GM03348 (cell line): ENCODE results near the gene SPTBN1.
A peak's percentile ranks its signal among the peaks of the same experiment; 100 is the strongest.

ENCODE experiments used
- DNase-seq: peaks from one replicate; pipeline ENCODE4 v3.0.0; 2012; ENCODE audit warnings: low spot score

SPTBN1 gene

DNA sequence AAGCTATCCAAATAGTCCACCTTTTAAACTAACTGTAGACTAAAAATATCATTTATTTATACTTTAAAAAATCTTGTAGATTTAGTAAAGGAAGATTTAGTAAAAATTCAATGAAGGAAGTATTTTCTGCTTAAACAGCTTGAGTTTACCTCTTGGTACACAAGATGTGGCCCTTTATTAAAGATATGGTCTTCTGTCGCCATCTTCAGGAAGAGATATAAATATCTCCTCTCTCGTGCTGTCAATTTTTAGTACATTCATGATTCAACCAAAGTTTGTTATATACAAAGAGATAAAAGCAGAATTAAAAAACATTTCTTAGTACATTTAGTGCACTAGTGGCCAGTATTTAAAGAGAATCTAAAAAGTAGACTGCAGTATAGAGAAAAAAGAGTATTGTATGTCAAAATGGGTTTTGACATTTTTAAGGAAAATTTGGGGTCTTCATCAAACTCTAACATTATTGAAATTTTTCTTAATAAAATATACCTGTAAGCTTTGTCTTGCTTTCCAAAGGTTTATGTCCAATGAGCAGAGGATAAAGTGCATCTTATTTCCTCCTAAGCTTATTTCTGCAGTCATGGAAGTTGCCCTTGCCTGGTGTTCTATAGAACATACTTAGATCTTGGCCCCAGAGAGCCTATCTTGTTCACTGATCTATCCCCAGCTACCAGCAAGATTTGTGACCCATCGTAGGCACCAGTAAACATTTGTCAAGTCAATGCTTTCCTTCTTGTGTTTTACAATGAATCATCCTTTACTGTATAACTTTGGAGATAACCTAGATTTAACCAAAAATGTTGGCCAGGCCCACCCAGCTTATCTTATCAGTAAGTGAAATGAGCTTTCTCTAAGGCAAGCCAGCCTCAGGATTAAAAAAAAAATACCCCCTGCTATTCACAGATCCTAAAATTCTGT is 248.8 kb downstream of the SPTBN1 start:
- DNase-seq, result peak; percentile 63

DNA sequence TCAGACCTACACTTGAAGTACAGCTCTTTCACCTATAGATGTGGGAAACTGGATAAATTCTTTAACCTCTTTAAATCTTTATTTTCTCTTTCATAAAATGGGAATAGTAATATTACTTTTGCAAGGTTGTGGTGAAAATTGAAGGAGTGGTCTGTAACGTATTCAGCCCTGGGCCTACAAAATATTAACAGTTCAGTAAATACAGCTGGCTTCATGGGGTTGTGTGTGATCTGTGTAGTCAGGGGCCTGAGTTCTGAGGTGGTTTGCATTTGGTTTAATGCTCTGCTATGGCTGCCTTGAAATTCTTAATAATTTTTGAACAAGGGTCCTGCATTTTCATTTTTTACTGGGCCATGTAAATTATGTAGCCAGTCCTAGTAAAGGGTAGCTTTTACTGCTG is 250.5 kb downstream of the SPTBN1 start:
- no peak for DNase-seq

DNA sequence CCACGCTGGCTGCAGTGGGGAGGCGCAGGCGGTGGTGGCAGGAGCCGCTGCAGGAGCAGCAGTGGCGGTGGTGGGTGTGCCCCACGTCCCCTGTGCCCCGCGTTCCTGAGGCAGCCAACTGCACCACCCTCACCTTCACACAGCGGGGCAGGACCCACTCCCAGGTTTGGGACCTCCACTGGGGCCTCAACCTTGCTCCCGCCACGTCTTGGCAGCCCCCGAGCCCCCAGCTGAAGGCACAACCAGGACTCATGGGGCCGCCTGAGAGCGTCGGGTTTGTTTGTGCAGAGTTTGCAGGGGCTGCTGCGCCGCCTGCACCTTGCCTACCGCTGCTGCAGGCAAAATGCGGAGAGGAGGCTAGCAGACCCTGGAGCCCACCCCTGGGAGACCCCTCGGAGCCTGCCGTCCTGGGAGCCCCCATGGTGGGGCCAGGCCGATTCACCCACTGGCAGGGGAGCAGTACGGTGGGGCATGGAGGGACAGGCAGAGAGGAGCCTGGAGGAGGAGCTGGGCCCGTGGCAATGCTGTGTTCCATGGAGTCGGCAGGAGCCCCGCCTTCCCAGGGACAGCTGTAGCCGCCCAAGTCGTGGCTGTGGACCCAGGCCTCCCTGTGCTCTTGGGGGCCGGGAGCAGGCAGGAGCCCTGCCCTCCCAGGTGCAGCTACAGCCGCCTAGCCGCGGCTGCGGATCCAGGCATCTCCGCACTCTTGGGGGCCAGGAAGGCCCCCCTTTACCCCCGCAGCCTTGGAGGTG is 252.6 kb downstream of the SPTBN1 start:
- peak; percentile 64 for DNase-seq

DNA sequence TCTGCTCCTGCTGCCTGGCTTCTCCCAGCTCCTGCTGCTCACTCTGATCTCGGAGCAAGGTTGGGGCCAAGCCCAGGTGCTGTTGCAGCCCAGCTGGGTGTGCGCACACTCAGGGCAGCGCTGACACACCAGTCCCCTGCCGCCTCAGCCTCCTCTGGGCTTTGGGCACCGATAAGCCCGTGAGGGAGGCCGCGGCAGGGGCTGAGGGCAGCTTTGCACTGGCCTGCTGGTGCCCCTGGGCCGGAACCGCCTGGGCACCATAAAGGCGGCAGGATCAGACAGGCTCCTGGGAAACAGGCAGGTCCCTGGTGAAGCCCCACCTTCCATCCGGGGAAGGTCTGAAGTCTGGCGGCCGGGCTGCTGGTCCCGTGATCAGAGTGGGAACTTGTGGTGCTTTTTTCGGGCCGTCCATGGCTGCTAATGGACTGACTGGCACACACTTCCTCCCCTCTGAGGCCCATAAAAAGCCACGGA is 253.2 kb downstream of the SPTBN1 start:
- DNase-seq, result peak; percentile 3

DNA sequence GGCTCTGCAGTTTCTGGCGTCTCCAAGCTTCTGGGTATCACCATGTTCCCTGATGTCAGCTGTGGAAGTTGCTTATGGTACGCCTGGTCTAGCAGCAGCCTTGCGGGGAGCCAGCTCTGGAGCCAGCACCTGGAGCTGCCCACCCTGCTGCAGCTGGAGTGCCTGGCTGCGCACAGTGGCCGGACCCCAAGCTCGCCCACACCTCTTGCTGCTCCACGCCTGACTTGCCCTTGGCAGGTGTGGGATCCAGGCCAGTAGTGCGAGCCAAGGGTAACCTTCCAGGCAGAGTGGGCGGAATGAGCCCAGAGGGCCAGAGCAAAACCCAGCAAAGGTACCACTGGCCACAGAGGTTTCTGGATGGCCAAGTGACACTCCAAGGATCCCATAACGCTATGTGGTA is 254.1 kb downstream of the SPTBN1 start:
- no peak for DNase-seq

DNA sequence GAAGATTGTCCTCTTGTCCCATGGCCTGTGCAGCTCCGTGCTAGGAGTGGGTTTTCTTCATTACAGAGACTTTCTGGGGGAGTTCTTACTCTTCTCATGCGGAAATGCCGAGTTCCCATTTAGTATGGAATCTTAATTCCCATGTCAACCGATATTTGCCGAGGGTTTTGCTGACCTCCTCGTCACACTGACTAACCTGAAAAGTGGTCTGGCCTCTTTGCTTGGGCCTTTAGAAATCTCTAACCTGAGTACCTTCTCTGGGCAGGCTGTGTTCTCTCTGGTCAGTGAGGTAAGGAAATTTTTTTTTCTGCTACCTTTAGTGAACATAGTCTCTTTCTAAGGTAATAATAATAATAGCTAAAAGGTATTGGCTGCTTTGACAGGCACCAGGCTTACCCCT is 256.4 kb downstream of the SPTBN1 start:
- no peak for DNase-seq

DNA sequence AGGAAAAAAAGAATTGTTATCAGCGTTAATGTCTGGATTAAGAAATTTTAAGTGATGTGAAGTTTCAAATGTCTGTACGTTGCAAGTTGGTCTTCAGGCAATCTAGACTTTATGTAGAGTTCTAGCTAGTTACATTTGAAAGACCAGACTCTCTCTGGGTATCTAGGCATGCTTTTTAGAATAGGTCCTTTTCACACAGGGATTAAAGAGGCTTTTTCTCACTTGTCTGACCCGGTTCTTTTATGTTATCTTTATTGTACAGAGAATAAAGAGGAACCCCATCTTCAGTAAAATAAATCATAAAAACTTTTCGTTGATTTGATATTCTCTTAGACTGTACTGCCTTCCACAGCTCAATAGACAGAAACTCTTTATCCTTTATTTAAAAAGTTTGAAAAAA is 258.9 kb downstream of the SPTBN1 start:
- DNase-seq, result no peak

DNA sequence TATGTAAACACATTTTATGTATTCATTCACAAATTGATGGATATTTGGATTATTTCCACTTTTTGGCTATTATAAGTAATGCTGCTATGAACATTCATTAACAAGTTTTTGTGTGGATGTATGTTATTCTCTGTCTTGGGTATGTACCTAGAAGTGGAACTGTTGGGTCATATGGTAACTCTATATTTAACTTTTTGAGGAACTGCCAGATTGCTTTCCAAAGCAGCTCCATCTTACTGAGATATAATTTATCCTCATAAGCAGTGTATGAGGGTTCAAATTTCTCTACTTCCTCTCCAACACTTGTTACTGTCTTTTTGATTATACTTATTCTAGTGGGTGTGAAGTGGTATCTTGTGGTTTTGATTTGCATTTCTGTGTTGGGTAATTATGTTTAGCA is 260.2 kb downstream of the SPTBN1 start:
- no peak for DNase-seq

DNA sequence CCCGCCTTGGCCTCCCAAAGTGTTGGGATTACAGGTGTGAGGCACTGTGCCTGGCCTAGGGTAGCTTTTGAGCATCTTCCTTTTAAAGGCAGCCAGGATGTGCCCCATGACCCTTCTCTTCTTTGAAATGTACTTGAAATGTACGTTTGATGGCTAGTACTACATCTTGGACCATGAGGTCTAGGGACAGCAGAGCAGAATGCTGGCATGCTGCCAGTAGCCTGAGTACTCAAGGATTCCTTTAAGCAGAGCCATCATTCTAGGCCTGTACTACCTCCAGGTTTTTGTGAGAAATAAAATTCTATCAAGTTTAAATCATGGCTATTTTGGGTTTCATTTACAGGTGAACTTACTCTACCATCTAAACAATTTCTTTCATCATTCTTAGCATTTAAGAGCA is 264.4 kb downstream of the SPTBN1 start:
- DNase-seq, result no peak
